Left ventricle myocardium inferior (tissue), 1 donor: ENCODE data around the gene UROC1. TPM values are rescaled to one million over a fixed set of nuclear protein-coding genes. Genes with fewer than 3 reads are reported as not detected.
A peak's percentile ranks its signal among the peaks of the same experiment; 100 is the strongest.

Experiments
- DNase-seq: peaks from one replicate; pipeline ENCODE4 v3.0.0-alpha.2; 2020
- H3K27ac ChIP-seq: fragments of 200-600 bp; replicated peaks from 2 replicates; pipeline ENCODE4 v1.8.0; 2021
- H3K27me3 ChIP-seq: fragments of 200-600 bp; 2 replicates; pipeline ENCODE4 v1.8.0; 2021; ENCODE audit warnings: low read depth
- H3K36me3 ChIP-seq: fragments of 200-600 bp; 2 replicates; pipeline ENCODE4 v1.8.0; 2021
- H3K4me1 ChIP-seq: fragments of 200-600 bp; 2 replicates; pipeline ENCODE4 v1.8.0; 2021
- H3K4me3 ChIP-seq: fragments of 200-600 bp; 2 replicates; pipeline ENCODE4 v1.8.0; 2021; ENCODE audit warnings: mild to moderate bottlenecking, moderate library complexity
- H3K9me3 ChIP-seq: fragments of 200-600 bp; replicated peaks from 2 replicates; pipeline ENCODE4 v1.8.0; 2021
- intact Hi-C: fragments of 100-400 bp; cut with micrococcal nuclease; formaldehyde crosslinking; loops from one replicate; pipeline ENCODE4 v1.11.0; 2022
- total RNA-seq: library from RNA; stranded (reverse); fragmentation: NEBNext Ultra II Directional; extraction: Animal tissue kit (Norgen Biotek cat#: 25700); gene quantifications from one replicate; pipeline ENCODE4 v1.2.1, GENCODE V29; 2021
- TF ChIP-seq, protein P1 (sequence below): fragments of 200-600 bp; IDR thresholded peaks from 2 replicates; pipeline ENCODE4 v1.8.0; 2021; ENCODE audit warnings: antibody characterized with exemption, mild to moderate bottlenecking, borderline replicate concordance
- donor health status: DM: no; HTN: yes; CAD: no; lungs with severe emphysema.

The UROC1 gene
- total RNA-seq, 1 donor from 2014 or later, result not detected

DNA sequence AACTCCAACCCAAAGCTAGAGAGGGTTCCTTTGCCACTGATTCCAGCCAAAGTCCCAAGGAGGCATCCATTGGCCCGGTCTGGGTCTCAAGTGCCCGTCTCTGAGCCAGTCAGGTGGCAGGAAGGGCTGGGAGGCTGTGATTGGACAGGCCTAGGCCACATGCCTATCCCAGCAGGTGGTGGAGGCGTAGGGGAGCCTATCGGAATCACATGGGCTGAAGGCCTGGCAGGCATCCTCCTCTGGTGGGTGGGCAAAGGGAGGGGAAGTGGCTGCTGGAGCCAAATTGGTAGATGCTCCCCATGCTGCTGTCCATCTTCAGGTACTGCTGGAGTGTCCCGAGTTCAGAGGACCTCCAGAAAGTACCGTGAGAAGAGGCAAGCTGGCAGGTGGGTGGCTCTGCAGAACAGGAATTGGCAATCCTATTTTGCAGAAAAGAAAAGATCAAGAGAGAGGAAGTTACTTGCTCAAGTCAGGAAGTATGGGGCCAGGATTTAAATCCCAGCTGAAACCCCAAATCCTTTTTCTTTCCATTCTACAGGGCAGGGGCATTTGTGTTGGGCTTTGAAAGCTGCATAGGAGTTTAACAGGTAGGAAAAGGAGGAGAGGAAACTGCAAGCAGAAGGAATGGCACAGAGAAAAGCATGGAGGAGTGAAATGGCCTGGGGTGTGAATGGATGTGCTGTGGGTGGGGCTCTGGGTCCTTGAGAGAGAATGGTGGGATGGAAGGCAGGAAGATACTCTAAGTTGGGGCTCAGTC is 10.1 kb upstream of the UROC1 start:
- Histone ChIP-seq H3K9me3 (no peaks in the 10 kb centered on the region), H3K27ac (no peak overlapping the region), H3K36me3 (no peaks in the 10 kb centered on the region), H3K4me3 (no peak overlapping the region), H3K27me3 (peaks cover 36% of the 10 kb centered on the region), H3K4me1 (peaks cover 40% of the 10 kb centered on the region)
- TF ChIP-seq, protein P1, sequence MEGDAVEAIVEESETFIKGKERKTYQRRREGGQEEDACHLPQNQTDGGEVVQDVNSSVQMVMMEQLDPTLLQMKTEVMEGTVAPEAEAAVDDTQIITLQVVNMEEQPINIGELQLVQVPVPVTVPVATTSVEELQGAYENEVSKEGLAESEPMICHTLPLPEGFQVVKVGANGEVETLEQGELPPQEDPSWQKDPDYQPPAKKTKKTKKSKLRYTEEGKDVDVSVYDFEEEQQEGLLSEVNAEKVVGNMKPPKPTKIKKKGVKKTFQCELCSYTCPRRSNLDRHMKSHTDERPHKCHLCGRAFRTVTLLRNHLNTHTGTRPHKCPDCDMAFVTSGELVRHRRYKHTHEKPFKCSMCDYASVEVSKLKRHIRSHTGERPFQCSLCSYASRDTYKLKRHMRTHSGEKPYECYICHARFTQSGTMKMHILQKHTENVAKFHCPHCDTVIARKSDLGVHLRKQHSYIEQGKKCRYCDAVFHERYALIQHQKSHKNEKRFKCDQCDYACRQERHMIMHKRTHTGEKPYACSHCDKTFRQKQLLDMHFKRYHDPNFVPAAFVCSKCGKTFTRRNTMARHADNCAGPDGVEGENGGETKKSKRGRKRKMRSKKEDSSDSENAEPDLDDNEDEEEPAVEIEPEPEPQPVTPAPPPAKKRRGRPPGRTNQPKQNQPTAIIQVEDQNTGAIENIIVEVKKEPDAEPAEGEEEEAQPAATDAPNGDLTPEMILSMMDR, result no peak
- intact Hi-C loops, result no loop called here
- DNase-seq, result no peak

DNA sequence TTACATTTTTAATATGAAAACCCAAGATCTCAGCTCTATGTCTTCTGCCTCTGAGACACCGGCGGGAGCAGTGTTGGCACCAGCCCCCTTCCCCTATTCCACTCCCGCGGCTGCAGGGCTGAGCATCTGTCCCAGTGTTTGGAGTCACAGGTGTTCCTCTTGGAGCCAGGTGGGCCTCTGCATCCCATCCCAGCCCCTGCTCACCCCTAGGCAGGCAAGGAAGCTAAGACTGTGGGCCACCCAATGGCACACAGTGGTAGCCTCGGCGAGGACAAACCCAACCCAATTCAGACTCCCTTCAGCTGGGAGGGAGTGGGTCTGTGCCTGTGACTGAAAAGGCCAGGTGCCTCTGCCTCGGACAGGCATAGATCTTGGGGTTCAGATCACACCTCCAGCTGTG is 9.4 kb upstream of the UROC1 start:
- Histone ChIP-seq H3K4me3 (no peak overlapping the region), H3K4me1 (peaks cover 40% of the 10 kb centered on the region), H3K27ac (no peak overlapping the region), H3K9me3 (no peaks in the 10 kb centered on the region), H3K36me3 (no peaks in the 10 kb centered on the region), H3K27me3 (peaks cover 36% of the 10 kb centered on the region)
- no peak for DNase-seq
- TF ChIP-seq, protein P1, result no peak
- intact Hi-C loops, result no loop called here

DNA sequence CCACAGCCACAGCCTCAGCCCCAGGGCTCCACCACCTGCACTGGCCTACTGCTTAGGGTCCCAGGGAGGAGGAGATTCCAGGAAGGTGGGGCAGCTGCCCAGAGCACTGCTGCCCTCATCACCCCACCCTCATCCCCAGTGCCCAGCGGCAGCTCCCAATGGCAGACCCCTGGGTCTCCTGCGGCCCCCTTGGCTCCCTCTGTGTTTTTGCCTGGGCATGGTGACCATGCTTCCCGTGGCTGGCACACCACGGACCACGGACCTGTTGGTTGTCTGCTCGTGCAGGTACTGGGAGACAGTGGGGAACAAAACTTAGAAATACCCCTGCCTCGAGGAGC is 9.1 kb upstream of the UROC1 start:
- H3K9me3 ChIP-seq, result no peaks in the 10 kb centered on the region
- H3K27me3 ChIP-seq, result peaks cover 36% of the 10 kb centered on the region
- H3K36me3 ChIP-seq, result no peaks in the 10 kb centered on the region
- DNase-seq, result no peak
- intact Hi-C loops, result no loop called here
- no peak overlapping the region for H3K27ac ChIP-seq
- TF ChIP-seq, protein P1, result no peak
- H3K4me3 ChIP-seq, result no peak overlapping the region
- peaks cover 40% of the 10 kb centered on the region for H3K4me1 ChIP-seq

DNA sequence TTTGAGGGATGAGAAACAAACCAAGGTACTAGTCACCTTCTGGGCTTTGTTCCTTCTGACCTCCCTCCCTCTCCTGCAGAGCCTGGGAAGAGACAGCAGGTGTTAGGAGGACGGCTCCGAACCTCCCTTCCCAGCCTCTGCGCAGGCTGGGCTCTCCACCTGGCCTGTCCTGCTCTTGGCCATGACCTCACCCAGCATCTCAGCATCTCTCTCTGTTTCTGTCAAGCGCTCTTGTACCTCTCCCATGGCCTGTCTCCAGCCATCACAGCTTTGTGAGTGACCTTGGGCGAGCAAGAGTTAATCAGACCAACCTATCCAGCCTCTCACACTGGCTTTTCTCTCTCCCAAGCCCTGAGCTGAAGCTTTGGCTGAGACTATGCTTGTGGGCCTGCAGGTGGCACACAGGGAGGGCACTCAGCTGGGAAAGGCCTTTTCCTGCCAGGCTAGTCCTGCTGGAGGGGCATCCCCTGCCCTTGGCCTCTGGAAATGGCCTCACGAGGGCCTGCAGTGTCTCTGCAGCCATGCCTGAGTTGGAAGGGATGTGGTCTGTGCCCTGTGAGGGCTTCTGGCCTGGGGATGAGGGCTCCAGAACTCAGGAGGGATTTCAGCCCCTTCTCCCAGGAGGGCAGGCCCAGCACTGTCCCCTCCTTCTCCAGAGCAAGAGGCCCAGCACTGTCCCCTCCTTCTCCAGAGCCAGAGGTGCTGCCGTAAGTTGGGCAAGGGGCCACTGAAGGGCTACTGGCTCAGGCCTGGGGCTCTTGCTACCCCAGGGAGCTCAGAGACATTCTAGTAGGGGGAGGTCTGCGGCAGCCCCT is 8.5 kb upstream of the UROC1 start:
- DNase-seq, result no peak
- no peaks in the 10 kb centered on the region for H3K36me3 ChIP-seq
- H3K27ac ChIP-seq, result no peak overlapping the region
- intact Hi-C loops, result no loop called here
- H3K4me3 ChIP-seq, result no peak overlapping the region
- peaks cover 36% of the 10 kb centered on the region for H3K27me3 ChIP-seq
- TF ChIP-seq, protein P1, result no peak
- peaks cover 40% of the 10 kb centered on the region for H3K4me1 ChIP-seq
- no peaks in the 10 kb centered on the region for H3K9me3 ChIP-seq

DNA sequence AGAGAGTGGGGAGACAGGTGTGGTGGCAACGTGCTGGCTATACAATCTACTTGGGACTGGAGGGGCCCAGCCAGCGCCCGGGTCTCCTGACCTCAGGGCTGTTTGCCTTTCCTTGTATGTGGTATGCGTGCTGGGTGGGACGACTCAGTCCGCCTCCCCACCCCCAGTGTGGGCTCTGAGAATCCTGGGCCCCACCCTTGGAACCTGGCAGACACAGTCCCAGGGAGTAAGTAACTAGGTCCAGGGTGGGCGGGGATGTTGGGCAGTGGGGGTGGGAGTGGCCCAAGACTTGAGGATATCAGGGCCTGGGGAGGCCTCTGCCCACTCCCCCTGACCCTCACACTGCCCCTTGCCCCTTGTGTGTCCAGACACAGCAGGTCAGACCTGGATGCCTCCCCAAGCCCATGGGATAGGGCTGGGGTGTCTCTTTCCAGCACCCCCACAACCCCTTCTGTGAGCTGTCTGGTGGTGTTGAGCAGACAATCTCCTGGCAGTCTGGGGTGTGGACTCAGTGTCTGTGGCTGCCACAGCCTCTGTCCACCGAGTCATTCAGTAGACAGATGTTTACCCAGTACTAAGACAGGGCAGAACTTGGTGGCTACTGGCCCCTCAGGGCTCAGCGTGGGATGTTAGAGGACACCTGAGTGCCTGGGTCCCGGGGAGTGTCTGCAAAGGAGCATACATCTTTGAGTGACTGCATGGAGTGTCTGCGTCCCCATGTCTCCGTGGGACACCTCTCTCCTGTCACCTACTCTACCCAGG is 7.7 kb upstream of the UROC1 start:
- Histone ChIP-seq H3K9me3 (no peaks in the 10 kb centered on the region), H3K27ac (no peak overlapping the region), H3K4me3 (peak overlapping the region; percentile 64), H3K36me3 (no peaks in the 10 kb centered on the region), H3K4me1 (peaks cover 34% of the 10 kb centered on the region), H3K27me3 (peaks cover 36% of the 10 kb centered on the region)
- no peak for DNase-seq
- intact Hi-C loops, result no loop called here
- TF ChIP-seq, protein P1, result no peak
